Type B pancreatic cell (in vitro differentiated cells): ENCODE data around the gene GAREM1. TPM values are rescaled to one million over a fixed set of nuclear protein-coding genes. Genes with fewer than 3 reads are reported as not detected.

ENCODE experiments used
- DNase-seq: peaks from one replicate; pipeline ENCODE4 v3.0.0; 2021; ENCODE audit warnings: mixed read lengths; ENCODE audit not compliant: unreplicated experiment; ENCODE audit errors: extremely low spot score
- H3K27ac Mint-ChIP-seq: 2 replicates; pipeline ENCODE4 v1.8.0; 2021; ENCODE audit warnings: mild to moderate bottlenecking, mixed read lengths
- H3K27me3 Mint-ChIP-seq: 2 replicates; pipeline ENCODE4 v1.8.0; 2021; ENCODE audit warnings: mixed read lengths
- H3K36me3 Mint-ChIP-seq: 2 replicates; pipeline ENCODE4 v1.8.0; 2021; ENCODE audit warnings: mixed read lengths
- H3K4me1 Mint-ChIP-seq: one replicate; pipeline ENCODE4 v1.8.0; 2021; ENCODE audit warnings: mixed read lengths; ENCODE audit not compliant: unreplicated experiment
- H3K4me3 Mint-ChIP-seq: 2 replicates; pipeline ENCODE4 v1.8.0; 2021; ENCODE audit warnings: mild to moderate bottlenecking, mixed read lengths
- H3K9me3 Mint-ChIP-seq: 2 replicates; pipeline ENCODE4 v1.8.0; 2021; ENCODE audit warnings: mixed read lengths
- total RNA-seq: library from RNA; stranded (reverse); gene quantifications from 2 replicates; pipeline ENCODE4 v1.2.1, GENCODE V29; 2021; ENCODE audit warnings: low replicate concordance
- TF ChIP-seq, protein P1 (sequence below): fragments of 200-600 bp; sonication (generic); conservative IDR thresholded peaks from 2 replicates; pipeline ENCODE4 v1.5.0; 2021; ENCODE audit warnings: antibody characterized with exemption, mild to moderate bottlenecking

Gene GAREM1
- total RNA-seq, 1 donor from 2014 or later, result 17.8 TPM

GRCh38 chr18:32468147-32468845, 2.4 kb downstream of the GAREM1 start:
- Mint-ChIP-seq H3K36me3 (no peaks in the 10 kb centered on the region), H3K4me1 (peaks cover 14% of the 10 kb centered on the region), H3K4me3 (peak overlapping the region; percentile 89), H3K9me3 (no peaks in the 10 kb centered on the region), H3K27me3 (peaks cover 15% of the 10 kb centered on the region), H3K27ac (no peak overlapping the region)
- TF ChIP-seq, protein P1, sequence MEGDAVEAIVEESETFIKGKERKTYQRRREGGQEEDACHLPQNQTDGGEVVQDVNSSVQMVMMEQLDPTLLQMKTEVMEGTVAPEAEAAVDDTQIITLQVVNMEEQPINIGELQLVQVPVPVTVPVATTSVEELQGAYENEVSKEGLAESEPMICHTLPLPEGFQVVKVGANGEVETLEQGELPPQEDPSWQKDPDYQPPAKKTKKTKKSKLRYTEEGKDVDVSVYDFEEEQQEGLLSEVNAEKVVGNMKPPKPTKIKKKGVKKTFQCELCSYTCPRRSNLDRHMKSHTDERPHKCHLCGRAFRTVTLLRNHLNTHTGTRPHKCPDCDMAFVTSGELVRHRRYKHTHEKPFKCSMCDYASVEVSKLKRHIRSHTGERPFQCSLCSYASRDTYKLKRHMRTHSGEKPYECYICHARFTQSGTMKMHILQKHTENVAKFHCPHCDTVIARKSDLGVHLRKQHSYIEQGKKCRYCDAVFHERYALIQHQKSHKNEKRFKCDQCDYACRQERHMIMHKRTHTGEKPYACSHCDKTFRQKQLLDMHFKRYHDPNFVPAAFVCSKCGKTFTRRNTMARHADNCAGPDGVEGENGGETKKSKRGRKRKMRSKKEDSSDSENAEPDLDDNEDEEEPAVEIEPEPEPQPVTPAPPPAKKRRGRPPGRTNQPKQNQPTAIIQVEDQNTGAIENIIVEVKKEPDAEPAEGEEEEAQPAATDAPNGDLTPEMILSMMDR, result no peak
- DNase-seq, result no peak

- no peak overlapping the region for H3K27ac Mint-ChIP-seq
- no peaks in the 10 kb centered on the region for H3K27me3 Mint-ChIP-seq
- TF ChIP-seq, protein P1, result peak; percentile 52
- H3K4me3 Mint-ChIP-seq, result no peak overlapping the region
- no peaks in the 10 kb centered on the region for H3K9me3 Mint-ChIP-seq
- no peak for DNase-seq
- H3K4me1 Mint-ChIP-seq, result peaks cover 6% of the 10 kb centered on the region
- H3K36me3 Mint-ChIP-seq, result no peaks in the 10 kb centered on the region
Observed at GRCh38 chr18:32461709-32462272, 8.9 kb downstream of the GAREM1 start.

- TF ChIP-seq, protein P1, result no peak
- no peak overlapping the region for H3K4me3 Mint-ChIP-seq
- no peaks in the 10 kb centered on the region for H3K27me3 Mint-ChIP-seq
- H3K27ac Mint-ChIP-seq, result no peak overlapping the region
- no peaks in the 10 kb centered on the region for H3K9me3 Mint-ChIP-seq
- peaks cover 12% of the 10 kb centered on the region for H3K4me1 Mint-ChIP-seq
- no peaks in the 10 kb centered on the region for H3K36me3 Mint-ChIP-seq
- no peak for DNase-seq
Observed at GRCh38 chr18:32460171-32460731, 10.4 kb downstream of the GAREM1 start.

DNA sequence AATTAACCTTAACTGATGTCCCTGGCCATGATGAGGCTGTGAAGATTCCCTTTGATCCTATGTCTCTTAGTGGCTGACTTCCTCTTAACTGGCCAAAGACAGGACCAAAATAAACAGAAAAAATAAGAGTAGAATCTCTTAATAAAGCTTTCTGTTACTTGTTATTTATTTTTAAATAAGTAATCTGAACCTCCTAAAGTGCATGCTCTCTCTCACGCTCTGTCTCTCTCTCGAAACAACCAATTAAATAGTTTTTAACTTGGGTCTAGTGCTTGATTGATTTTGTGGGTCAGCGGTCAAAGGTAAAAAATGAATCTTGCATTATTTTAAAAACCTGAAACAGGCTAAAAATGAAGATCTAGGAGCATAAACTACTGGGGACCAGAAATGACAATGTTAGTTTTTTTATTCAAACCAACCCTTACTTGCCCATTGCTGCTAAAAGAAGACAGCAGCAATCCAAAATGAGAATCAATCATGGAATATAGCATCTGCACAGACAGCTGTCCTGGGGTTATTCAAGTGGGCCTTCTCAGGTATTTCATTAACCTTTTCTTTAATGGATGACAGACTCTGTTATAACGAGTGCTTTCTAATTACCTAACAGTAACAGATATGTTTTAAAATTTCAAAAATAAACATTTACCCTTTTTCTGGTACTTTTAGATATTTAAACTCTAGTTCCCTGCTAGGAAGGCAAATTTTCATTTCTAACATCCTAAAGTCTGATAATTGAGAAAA, 11.2 kb downstream of the GAREM1 start:
- TF ChIP-seq, protein P1, result no peak
- no peak overlapping the region for H3K27ac Mint-ChIP-seq
- no peaks in the 10 kb centered on the region for H3K27me3 Mint-ChIP-seq
- H3K9me3 Mint-ChIP-seq, result no peaks in the 10 kb centered on the region
- H3K36me3 Mint-ChIP-seq, result no peaks in the 10 kb centered on the region
- H3K4me3 Mint-ChIP-seq, result no peak overlapping the region
- no peak for DNase-seq
- H3K4me1 Mint-ChIP-seq, result peaks cover 19% of the 10 kb centered on the region

DNA sequence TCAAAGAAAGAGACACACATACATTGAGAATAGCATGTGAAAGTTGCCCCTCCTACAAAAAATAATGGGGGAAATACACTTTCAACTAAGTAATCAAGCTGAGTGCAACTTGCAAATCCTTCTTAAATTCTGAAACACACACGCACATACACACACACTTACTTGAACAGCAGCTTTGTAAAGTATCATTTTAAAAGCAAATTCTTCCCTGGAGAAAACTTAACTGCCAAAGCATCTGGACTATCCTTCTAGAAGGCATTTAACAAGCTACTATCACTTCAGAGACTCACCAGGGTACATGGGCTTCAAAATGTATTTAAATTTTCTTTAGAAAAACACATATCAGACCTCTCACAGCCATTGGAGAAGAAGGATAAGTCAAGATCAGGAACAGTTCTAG, 15.3 kb downstream of the GAREM1 start:
- Mint-ChIP-seq H3K36me3 (no peaks in the 10 kb centered on the region), H3K9me3 (no peaks in the 10 kb centered on the region), H3K27ac (no peak overlapping the region), H3K4me1 (peaks cover 21% of the 10 kb centered on the region), H3K27me3 (no peaks in the 10 kb centered on the region), H3K4me3 (no peak overlapping the region)
- TF ChIP-seq, protein P1, result no peak
- no peak for DNase-seq
